Heart right ventricle (tissue), 16 donors: ENCODE data around the gene GSTK1. TPM values are rescaled to one million over a fixed set of nuclear protein-coding genes. Genes with fewer than 3 reads are reported as not detected.

Experiments used
- ATAC-seq, 8 donors: fragments of 200-7000 bp; cut with Tn5 transposase; one replicate each; pipeline ENCODE4 v1.9.1; 2020; ENCODE audit warnings: mild to moderate bottlenecking in 8 of 8, moderate library complexity in 8 of 8, moderate number of reproducible peaks in 1 of 8
- DNase-seq, 2 donors: peaks; one replicate each; pipeline ENCODE4 v3.0.0-alpha.2; 2020
- H3K27ac ChIP-seq, 10 donors: fragments of 200-600 bp; sonication (generic) in 2 of 10; one replicate each; pipeline versions ENCODE4 v1.5.0 to v1.8.0; 2020 to 2022; ENCODE audit warnings: mild to moderate bottlenecking in 3 of 10
- H3K27me3 ChIP-seq, 7 donors: fragments of 200-600 bp; one replicate each; pipeline ENCODE4 v1.8.0; 2021 to 2022; ENCODE audit warnings: mild to moderate bottlenecking in 2 of 7
- H3K36me3 ChIP-seq, 9 donors: fragments of 200-600 bp; sonication (generic) in 1 of 9; one replicate each; pipeline versions ENCODE4 v1.5.0 to v1.8.0; 2020 to 2022; ENCODE audit warnings: mild to moderate bottlenecking in 2 of 9
- H3K4me1 ChIP-seq, 9 donors: fragments of 200-600 bp; sonication (generic) in 1 of 9; one replicate each; pipeline versions ENCODE4 v1.5.0 to v1.8.0; 2020 to 2022; ENCODE audit warnings: mild to moderate bottlenecking in 4 of 9
- H3K4me3 ChIP-seq, 10 donors: fragments of 200-600 bp; sonication (generic) in 2 of 10; one replicate each; pipeline versions ENCODE4 v1.5.0 to v1.8.0; 2020 to 2022; ENCODE audit warnings: mild to moderate bottlenecking in 7 of 10, moderate library complexity in 2 of 10
- H3K9me3 ChIP-seq, 11 donors: fragments of 200-600 bp in 10 of 11; sonication (generic) in 2 of 11; one replicate each; pipeline versions ENCODE4 v1.5.0 to v1.8.0; 2013 to 2022; ENCODE audit warnings: mild to moderate bottlenecking in 2 of 11, control low read depth in 1 of 11, moderate library complexity in 1 of 11
- WGBS, 2 donors: extraction: QIAGEN DNeasy Blood & Tissue Kit; methylation state at CpG; one replicate each; pipeline ENCODE4 v1.1.7; 2013; ENCODE audit warnings: inconsistent platforms in 1 of 2; 5-methylcytosine and 5-hydroxymethylcytosine counted together
- intact Hi-C, 10 donors: fragments of 100-400 bp; cut with DNase I; formaldehyde crosslinking; loops; one replicate each; pipeline versions ENCODE4 v1.11.1 to v1.14.2; 2022
- polyA plus RNA-seq, 2 donors: library from polyadenylated mRNA; stranded (reverse); fragments of 200-250 nt; gene quantifications; one replicate each; pipeline ENCODE4 v1.2.3, GENCODE V29; 2013
- total RNA-seq, 10 donors: library from RNA; stranded (reverse); fragmentation: NEBNext Ultra II Directional in 3 of 10; extraction: Animal tissue kit (Norgen Biotek cat#: 25700) in 3 of 10; gene quantifications; one replicate each; pipeline versions ENCODE4 v1.2.1 to v1.2.4, GENCODE V29; 2021 to 2023
- TF ChIP-seq, protein P1 (sequence below), 9 donors: fragments of 200-600 bp; sonication (generic) in 2 of 9; IDR thresholded peaks; one replicate each; pipeline versions ENCODE4 v1.5.0 to v1.8.0; 2021 to 2022; ENCODE audit warnings: antibody characterized with exemption in 9 of 9, mild to moderate bottlenecking in 5 of 9, moderate library complexity in 1 of 9
- donor health status: Arrhythmogenic right ventricular cardiomyopathy.
- donor health status: ischemic (EF 13 %, LVEDD 7.1; RV severe dilation, severe dysfunction).
- donor health status: healthy with polysubstance abuse.
- donor health status: DM: no; HTN: yes; CAD: no.
- donor health status: DM: no; HTN: no; CAD: no.
- donor health status: ischemic (EF 25% LVEDD 6.9; RV normal size, moderate dysfunction).
- donor health status: ischemic (EF 25% LVEDD 5.7; RV mildly dilated, moderate dysfunction).
- donor health status: healthy.
- donor health status: DM: yes; HTN: yes; CAD: no.
- donor health status: Ischemic cardiomyopathy.
- donor health status: ischemic (EF 35%, LVEDD 5.7; RV mildly dilated, moderate dysfunction).
- donor health status: nonischemic (EF 11% LVEDD 7.7; RV severe dilation, severe dysfunction).
- donor health status: DM: yes; HTN: yes; CAD: no.
- donor health status: PGD.
- donor health status: ischemic (EF 29% LVEDD 5.4; RV normal size, mild dysfunction).
- donor health status: nonischemic (EF 23%, LVEDD 6.1; RV moderate dilation, normal function).

Gene GSTK1
- total and polyA plus RNA-seq, 12 donors = 136 to 317 (median 269) TPM

- no peaks in the 10 kb centered on the region for H3K27me3 ChIP-seq
- no peak for DNase-seq
- H3K36me3 ChIP-seq = no peaks in the 10 kb centered on the region
- no peak for ATAC-seq
- H3K4me3 ChIP-seq = no peak overlapping the region
- WGBS, 2 donors = 97 to 99% methylated on average over 8 of the region's 8 CpGs
- H3K9me3 ChIP-seq = no peaks in the 10 kb centered on the region
- intact Hi-C loops = no loop called here
- TF ChIP-seq, protein P1, sequence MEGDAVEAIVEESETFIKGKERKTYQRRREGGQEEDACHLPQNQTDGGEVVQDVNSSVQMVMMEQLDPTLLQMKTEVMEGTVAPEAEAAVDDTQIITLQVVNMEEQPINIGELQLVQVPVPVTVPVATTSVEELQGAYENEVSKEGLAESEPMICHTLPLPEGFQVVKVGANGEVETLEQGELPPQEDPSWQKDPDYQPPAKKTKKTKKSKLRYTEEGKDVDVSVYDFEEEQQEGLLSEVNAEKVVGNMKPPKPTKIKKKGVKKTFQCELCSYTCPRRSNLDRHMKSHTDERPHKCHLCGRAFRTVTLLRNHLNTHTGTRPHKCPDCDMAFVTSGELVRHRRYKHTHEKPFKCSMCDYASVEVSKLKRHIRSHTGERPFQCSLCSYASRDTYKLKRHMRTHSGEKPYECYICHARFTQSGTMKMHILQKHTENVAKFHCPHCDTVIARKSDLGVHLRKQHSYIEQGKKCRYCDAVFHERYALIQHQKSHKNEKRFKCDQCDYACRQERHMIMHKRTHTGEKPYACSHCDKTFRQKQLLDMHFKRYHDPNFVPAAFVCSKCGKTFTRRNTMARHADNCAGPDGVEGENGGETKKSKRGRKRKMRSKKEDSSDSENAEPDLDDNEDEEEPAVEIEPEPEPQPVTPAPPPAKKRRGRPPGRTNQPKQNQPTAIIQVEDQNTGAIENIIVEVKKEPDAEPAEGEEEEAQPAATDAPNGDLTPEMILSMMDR (IDR thresholded peaks at IDR 0.05) = no peak
- H3K27ac ChIP-seq = no peak overlapping the region
- peaks cover 3 to 53% (median 21%) of the 10 kb centered on the region in 9 donors for H3K4me1 ChIP-seq
These were observed 18.9 kb downstream of the GSTK1 start for GRCh38 chr7:143282124-143282523.

DNA sequence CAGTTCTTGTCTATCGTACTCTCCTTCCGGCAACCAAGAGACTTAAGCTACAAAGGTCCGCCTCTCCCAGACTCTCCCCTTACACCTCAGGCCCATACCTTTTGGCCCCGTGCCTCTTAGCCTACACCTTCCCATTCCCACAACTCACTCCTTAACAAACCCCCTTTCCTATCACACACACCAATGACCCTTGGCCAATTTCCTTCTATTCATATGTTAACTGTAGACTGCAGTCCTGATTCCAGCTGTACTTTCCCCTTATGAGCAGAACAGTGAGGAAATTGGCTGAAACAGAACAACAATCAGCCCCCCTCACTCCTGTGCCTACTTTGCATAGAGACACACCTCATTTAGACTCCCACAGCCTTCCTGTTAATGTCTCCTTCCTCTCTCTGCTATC lies 20.1 kb downstream of the GSTK1 start:
- WGBS, 2 donors = 75 to 77% methylated on average over 4 of the region's 4 CpGs
- Histone ChIP-seq H3K9me3 (no peaks in the 10 kb centered on the region), H3K27ac (peak overlapping the region in 4 of 10 donors; percentile 19 to 99 (median 35)), H3K4me1 (peaks cover 3 to 61% (median 29%) of the 10 kb centered on the region in 9 donors), H3K36me3 (no peaks in the 10 kb centered on the region), H3K4me3 (no peak overlapping the region), H3K27me3 (no peaks in the 10 kb centered on the region)
- DNase-seq (no peak), ATAC-seq (no peak)
- TF ChIP-seq, protein P1 (IDR thresholded peaks at IDR 0.05) = no peak
- intact Hi-C loops = no loop called here

- Histone ChIP-seq H3K27ac (peak within 1 kb of the TSS in 9 of 10 donors; percentile 32 to 99 (median 55)), H3K4me1 (peaks cover 0 to 60% (median 30%) of the 10 kb centered on the region in 9 donors), H3K4me3 (peak within 1 kb of the TSS in 7 of 10 donors; percentile 14 to 41 (median 38)), H3K27me3 (no peaks in the 10 kb centered on the region), H3K9me3 (no peaks in the 10 kb centered on the region), H3K36me3 (no peaks in the 10 kb centered on the region)
- intact Hi-C loops = loop anchor here in 3 of 10 donors (2.0 to 5.0 kb wide), 2 partner anchors 20 to 43 kb away; no protein-coding TSS in a partner anchor
- TF ChIP-seq, protein P1 (IDR thresholded peaks at IDR 0.05) = no peak
- ATAC-seq (peak in 2 of 8 donors; percentile 21 to 39), DNase-seq (peak in 1 of 2 donors; percentile 17)
- WGBS, 2 donors = 65 to 68% methylated on average over 19 of the region's 19 CpGs
These were observed 21.6 kb downstream of the GSTK1 start, which contains the start of gene TMEM139 for GRCh38 chr7:143284591-143285469. Gene TMEM139, plus strand, starts transcription at chr7:143284958. Its CDS starts 1,000 bp downstream, at chr7:143285958.

DNA sequence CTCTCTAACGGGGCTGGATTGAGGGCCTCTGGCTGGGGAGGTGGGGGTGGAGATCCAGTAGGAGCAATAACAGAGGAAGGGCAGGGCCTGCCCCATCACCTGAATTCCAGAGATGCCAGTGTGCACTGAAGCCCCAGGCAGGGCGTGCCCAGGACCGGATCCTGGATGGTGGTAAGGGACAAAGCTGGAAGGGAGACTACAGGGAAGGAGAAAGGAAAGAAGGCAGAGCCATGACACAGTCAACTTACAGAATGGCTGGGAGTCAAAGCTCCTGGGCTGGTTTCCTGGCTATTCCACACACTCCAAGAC lies 22.2 kb downstream of the GSTK1 start:
- Histone ChIP-seq H3K27me3 (no peaks in the 10 kb centered on the region), H3K4me3 (peak overlapping the region in 6 of 10 donors; percentile 25 to 41 (median 38)), H3K36me3 (peaks cover 0 to 3% (median 0%) of the 10 kb centered on the region in 9 donors), H3K27ac (peak overlapping the region in 9 of 10 donors; percentile 9 to 99 (median 55)), H3K9me3 (no peaks in the 10 kb centered on the region), H3K4me1 (peaks cover 0 to 61% (median 34%) of the 10 kb centered on the region in 9 donors)
- WGBS, 2 donors = 43 to 67% methylated on average over 3 of the region's 3 CpGs
- peak in 1 of 2 donors; percentile 21 for DNase-seq
- intact Hi-C loops = loop anchor here in 3 of 10 donors (2.0 to 5.0 kb wide), 2 partner anchors 21 to 43 kb away; no protein-coding TSS in a partner anchor
- peak in 1 of 8 donors; percentile 7 for ATAC-seq
- TF ChIP-seq, protein P1 (IDR thresholded peaks at IDR 0.05) = no peak
